Measurements from ENCODE around the gene SLC4A4.
"Not testable (repeated sequence)": the region's sequence is repeated elsewhere in the genome, so short reads cannot be mapped to it uniquely, and the experiment has no call there.

The SLC4A4 gene

DNA sequence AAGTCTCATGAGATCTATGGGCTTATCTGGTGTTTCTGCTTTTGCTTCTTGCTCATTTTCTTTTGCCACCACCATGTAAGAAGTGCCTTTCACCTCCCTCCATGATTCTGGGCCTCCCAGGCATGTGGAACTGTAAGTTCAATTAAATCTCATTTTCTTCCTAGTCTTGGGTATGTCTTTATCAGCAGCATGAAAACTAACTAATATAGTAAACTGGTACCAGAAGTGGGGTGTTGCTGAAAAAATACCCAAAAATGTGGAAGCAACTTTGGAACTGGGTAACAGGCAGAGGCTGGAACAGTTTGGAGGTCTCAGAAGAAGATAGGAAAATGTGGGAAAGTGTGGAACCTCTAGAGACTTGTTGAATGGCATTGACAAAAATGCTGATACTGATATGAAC lies 70.1 kb downstream of the SLC4A4 start:
- DNase-seq (ENCODE audit: low read depth, low spot score): not testable (repeated sequence)

DNA sequence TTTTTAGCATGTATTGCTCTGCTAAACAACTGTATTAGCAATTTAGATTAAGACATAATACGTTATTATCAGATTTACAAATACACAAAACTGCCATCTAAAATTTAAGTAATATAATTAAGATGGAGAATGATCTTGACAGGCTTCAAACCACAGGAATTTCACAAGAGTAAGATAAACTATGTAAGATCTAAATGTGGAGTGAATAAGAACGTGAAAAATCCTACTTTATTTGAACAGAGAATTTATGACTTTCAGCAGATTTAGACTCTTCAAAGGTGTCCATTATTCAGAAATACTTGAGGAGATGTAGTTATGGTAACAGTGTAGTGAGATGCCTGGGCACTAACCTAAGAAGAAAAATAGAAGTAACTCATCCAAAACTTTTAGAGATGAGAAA lies 73.2 kb downstream of the SLC4A4 start:
- DNase-seq (ENCODE audit: low read depth, low spot score): no peak

DNA sequence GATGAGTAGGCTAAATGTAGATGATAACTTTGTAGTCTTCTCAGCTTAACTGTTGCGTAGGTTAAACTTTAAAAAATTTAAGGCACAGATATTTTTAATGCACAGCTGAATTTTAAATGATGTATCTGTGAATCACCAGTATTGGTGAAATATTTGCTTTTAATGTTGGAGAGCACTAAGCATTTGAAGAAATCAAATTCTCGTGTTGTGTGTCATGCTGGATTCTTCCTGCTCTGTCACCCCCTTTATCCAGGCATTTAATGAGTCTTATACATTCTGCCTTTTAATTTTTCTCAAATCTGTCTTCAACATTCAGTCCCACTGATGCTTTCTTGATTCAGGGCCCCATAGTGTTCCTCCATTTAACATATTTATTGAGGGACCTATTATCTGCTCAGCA lies 76.7 kb downstream of the SLC4A4 start:
- DNase-seq (ENCODE audit: low read depth, low spot score): no peak

DNA sequence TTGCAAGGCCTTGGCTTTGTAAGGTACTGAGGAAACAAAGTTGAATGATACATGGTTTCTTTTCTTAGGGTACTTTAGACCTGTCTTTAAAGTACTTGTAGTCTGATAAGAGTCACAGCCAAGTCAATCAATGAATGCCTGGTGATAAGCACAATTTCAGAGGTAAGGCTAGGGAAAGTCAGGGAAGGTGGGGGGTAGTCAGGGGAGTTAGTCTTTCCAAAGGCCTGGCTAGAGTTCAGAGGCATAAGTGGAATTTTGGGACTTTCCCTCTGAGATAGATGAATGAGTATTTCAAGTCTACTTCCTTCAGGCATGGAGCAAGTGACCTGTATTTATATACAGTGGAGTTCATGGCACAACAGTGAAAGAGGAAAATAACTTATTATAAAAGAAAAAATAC lies 78.3 kb downstream of the SLC4A4 start:
- DNase-seq (ENCODE audit: low read depth, low spot score): no peak

DNA sequence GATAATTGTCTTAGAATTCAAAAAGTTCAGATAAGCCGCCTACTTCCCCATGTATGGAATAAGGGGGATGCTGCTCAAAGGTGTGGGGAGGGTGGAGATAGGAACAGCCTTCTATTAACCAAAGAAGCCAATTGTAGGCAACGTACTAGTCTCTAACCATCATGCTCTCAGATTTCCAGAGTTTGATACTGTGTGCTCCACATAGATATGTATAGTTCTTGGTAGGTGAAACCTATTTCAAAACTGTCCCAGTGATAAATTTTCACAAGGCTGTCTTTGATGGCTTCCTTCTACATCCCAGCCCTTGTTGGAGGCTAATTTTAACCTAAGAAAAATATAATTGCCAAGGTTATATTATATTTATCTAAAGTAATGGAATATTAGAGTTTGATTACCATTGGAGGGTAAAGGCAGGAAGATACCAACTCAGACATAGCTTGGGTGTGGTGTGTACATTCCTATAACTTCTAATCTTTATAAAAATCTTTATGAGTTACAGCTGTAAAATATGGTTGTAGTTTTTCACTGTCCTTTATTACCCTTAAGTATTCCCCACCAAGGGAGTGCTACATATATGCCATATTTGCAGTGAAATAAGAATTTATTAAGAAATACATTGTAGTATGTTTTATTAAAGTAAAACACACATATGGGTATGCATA lies 87.7 kb downstream of the SLC4A4 start:
- DNase-seq (ENCODE audit: low read depth, low spot score): no peak

DNA sequence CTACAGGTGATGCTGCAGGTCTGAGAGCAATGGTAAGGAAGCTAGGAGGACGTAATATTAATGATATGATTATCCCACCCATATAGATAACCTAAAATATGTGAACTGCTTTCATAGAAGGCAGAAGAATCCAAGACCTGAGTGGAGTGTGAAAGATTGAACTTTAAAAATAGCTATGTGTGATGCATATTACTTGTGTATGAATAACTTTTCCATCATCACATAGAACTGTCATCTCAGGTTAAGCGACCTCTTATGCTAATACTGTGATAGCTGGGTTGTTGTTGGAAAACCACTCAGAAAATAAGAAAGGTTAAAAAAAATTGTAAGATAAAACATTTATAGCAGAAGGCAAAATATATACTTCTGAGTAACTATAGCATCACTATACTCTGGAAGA lies 90.3 kb downstream of the SLC4A4 start:
- no peak for DNase-seq (ENCODE audit: low read depth, low spot score)

DNA sequence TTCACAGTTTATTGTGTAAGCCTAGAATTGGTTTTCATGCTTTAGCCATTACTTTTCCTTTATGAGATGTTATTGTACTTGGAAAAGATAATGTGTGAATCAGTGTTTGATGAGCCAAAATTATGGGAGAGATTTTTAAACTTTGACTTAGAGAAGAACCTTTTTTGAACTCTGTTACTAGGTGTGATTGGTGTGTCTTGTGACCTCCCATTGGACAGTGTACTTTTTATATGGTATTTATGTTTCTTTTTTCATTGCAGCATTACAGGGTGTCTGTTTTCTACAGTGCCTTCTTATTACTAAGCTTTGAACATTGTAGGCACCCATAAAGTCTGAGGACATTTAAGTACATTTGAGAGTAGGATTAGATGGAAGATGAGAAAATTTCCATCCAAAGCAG lies 91.1 kb downstream of the SLC4A4 start:
- no peak for DNase-seq (ENCODE audit: low read depth, low spot score)

DNA sequence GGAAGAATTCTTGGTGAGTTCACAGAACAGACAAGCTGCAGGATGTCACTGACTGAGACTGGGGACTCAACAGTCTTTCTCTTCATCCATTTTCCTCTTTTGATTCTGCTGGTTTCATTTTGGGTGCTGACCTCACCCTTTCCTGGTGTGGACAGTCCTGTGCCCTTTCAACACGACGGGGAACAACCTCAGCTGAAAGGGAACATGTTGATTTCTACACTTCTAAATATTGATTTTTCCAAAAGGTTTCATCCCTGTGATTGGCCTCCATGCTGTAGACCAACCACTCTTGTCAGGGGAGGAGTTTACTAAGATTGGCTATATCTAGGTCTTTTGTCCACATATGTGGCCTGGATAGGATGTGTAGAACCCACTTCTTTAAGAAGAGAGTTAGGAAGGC lies 91.8 kb downstream of the SLC4A4 start:
- DNase-seq (ENCODE audit: low read depth, low spot score): no peak

DNA sequence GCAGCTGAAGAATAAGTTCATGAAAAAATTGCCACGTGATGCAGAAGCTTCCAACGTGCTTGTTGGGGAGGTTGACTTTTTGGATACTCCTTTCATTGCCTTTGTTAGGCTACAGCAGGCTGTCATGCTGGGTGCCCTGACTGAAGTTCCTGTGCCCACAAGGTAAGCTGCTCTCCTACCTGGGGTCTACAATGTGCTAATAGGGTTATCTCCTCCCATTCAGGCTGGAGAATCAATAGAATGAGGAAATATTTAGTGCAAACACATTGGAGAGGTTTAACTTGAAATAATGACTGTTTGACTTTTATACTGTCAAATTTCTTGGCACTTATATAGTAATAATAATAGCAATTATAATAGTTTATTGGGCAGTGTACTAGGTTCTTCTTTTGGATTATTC lies 101.8 kb downstream of the SLC4A4 start:
- DNase-seq (ENCODE audit: low read depth, low spot score): no peak

DNA sequence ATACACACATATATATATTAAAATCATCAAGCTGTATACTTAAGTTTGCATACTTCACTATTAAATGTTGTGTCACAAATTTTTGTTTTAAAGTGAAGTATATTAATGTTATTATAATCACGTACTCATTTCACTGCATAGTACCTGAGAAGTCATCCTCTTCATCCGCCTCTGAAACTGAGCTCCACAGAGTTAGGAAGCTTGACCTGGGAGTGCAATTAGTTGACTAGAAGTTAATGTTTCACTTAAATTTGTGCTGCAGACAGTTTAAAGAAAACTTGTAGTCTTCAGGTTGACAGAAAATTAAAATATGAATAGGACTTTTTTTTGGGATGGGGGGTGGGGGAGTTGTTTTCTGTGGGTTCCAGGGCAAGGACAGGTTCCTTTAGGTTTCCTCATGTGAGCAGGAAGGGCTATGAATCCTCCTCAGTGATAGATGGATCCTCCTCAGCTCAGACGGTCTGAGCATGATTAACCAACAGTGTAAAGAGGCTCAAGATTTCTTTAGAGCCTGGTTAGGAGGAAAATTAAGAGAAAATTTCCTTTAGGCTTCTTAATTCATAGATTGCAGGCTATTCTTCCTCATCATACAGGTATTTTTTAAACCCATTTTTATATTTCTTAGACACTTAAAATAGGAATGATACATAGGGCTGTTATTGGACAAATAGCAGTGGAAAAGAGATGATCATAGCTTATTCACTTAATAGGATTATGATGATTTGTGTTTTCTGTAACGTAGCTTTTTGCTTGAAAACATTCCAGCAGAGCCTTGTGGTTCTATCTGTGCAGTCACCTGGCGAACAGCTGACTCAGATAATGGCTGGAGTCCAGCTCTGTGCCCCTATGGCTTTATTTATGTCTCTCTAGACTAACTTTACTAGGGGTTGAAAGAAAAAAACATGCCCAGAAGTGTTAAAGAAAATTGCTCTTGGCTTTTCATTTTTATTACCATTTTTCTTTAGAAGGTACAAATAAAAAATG lies 102.7 kb downstream of the SLC4A4 start:
- DNase-seq (ENCODE audit: low read depth, low spot score): no peak

DNA sequence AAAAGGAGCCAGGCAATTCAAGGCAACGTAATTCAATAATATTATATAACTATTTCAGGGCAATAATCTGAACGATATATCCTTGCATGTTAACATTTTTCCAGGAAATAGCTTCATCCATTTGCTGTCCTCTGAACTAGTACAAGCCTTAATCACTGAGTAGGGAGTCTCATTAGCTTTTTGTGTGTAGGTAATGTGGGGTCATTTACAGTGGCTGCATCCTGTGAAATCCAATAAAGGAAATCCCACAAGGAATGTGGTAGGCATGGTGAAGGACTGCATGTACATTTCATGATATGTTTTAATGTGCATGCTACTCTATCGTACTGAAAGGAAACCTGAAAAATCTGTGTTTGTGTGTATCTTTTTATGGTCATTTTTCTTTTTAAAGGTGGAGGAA lies 103.5 kb downstream of the SLC4A4 start:
- no peak for DNase-seq (ENCODE audit: low read depth, low spot score)

DNA sequence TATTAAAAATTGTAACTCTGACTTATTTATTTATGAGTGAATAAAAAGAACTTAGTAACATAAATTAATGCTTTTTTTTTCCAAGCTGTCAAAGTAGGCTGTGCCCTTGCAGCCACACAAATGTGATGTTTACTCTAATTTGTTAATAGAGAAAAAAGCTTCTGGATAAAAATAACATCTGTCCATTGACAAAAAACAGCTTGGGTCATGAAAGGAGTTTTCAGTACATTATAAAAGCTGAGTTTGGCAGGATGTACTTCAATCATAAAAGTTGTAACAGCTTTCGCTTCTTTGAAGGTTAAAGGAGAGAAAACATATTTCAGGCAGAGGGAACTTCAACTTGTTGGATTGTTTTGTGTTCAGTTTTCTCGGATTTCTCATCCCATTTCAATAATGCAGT lies 105.6 kb downstream of the SLC4A4 start:
- no peak for DNase-seq (ENCODE audit: low read depth, low spot score)

DNA sequence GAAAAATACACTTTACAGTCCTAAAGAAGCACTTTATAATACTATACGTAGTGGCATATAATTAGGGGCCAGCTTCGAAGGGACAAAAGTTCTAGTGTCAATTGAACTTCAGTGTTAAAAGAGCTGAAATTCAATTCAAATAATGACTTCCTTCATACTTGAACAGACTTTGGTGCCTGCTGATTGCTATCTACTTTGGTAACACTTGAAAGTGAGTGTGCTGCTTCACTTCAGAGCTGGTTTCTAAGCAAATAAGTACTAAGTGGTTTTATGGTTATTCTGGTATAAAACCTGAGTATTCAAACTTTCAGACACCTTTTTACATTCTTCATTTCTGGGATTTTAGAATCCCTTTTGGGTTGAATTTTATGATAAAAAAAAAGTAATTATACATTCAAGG lies 107.0 kb downstream of the SLC4A4 start:
- no peak for DNase-seq (ENCODE audit: low read depth, low spot score)

DNA sequence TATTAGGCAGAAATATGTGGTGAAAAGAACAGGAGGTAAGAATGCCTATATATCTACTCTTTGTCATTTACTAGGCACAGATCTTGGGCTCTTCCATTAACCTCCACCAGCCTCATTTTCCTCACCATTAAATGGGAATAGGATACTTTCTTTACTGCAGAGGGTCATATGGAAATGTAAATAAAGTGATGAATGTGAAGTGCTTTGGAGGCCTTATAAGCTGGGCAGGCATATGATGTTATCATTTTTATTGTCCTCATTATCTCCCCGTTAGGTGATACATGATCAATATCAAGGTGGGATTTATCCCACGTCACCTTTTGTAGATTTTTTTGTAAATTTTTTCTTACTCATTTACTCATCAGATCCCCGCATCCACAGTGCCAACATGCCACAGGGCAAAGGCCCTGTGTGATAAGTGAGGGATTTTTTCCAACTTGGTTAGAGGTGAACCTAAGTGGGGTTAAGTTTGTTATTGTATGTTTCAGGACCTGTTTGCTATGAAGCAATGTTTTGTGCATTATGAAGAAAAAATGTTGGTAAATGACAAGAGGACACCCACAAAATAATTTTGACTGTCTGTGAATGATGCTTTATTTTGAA lies 107.8 kb downstream of the SLC4A4 start:
- no peak for DNase-seq (ENCODE audit: low read depth, low spot score)

DNA sequence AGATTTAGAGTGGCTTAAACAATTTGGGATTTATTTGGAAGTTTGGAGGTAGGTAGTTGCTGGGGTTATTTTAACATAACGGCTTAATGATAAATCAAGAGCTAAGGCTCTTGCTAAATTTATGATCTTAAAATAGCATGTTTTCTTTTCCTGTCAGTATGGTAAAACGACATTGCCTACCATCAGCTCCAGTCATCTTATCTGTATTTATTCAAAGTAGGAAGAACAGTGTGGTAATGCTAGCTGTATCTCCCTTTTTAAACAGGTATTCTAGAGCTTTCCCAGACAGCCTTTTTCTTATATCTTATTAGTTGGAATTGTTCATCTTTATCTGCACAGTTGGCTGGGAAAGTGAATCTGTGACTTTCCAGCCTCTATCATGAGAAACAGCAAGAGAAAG lies 110.2 kb downstream of the SLC4A4 start:
- DNase-seq (ENCODE audit: low read depth, low spot score): no peak

DNA sequence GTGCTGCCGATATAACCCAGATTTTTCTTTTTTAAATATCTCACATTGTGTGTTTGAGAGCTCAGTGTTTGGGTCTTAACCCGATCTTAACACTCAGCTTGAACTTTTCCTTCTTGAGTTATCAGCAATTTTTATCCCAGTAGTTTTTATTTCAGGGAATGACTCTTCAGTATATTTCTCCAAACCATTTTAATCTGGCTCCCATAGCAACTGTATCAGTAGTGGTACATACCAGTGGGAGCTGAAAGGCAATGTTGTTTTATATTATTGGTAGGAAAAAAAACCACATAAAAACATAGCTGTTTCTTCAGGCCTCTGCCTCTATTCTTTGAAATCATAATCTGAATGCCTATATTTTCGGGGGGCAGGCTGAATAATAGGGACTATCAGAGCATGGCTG lies 111.1 kb downstream of the SLC4A4 start:
- no peak for DNase-seq (ENCODE audit: low read depth, low spot score)

DNA sequence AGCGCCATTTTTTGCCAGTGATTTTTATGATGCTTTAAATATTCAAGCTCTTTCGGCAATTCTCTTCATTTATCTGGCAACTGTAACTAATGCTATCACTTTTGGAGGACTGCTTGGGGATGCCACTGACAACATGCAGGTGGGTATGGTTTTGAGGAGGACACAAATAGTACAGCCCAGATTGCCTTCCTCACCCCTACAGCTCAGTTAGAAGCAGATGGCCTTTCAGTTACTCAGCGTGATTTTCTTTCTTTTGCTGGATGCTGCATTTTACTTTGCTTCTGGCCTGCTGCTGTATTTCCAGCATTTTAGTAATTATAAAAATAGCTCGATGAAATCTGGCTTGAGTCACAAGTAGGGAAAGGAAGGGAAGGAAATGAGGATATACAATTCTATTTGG lies 114.7 kb downstream of the SLC4A4 start:
- no peak for DNase-seq (ENCODE audit: low read depth, low spot score)

DNA sequence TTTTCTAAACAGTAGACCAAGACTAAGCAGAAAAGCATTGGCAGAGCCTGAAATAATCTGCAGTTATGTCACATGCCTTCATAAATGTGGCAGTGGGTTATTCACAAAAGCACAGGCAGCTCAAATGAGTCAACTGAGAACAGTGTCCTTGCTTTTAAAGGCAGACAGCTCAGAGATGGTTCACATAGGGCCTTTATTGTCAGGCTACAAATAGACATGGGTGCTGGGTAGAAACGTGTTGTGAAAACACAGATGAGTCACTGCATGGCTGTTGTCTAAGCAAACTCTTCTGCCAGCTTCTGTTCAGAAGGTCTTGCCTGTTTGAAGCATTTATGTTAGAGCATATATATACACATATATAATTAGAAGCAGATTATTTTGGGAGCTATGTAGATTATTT lies 118.0 kb downstream of the SLC4A4 start:
- DNase-seq (ENCODE audit: low read depth, low spot score): no peak

DNA sequence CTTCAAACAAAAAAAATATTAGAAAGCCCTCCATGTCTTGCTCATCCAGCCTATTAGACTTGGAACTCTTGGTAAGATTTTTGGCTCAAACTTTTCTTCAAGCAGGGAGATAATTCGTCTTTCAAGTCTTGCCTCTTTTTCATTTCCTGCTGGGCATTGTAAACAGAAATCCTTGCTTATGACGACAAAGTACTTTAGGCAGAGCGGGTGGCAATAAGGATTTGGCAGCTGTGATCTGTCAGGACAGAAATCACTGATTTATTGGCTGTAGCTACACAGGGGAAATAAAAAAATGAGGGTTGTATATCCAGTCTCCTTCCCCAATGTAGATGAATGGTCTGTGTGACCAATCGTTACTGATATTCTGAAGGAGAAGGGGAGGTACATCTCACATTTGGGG lies 121.6 kb downstream of the SLC4A4 start:
- no peak for DNase-seq (ENCODE audit: low read depth, low spot score)

DNA sequence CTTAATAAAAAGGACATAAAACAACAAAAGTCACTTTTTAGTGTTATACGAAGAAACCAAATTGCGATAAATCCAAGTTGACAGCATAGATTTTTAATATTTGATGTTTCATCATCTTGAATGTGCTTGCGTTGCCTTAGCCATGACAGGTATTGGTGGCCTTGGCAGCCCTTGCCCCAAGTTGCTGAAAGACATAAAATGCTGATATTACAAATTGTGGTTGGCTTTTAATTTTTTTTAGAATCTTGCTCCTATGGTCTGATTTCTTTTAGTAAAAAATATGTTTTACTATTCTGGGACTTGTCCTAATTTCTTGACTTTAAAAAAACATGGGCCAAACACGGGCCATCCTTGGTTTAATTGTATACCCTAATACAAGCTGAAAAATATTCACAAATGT lies 122.6 kb downstream of the SLC4A4 start:
- DNase-seq (ENCODE audit: low read depth, low spot score): no peak

DNA sequence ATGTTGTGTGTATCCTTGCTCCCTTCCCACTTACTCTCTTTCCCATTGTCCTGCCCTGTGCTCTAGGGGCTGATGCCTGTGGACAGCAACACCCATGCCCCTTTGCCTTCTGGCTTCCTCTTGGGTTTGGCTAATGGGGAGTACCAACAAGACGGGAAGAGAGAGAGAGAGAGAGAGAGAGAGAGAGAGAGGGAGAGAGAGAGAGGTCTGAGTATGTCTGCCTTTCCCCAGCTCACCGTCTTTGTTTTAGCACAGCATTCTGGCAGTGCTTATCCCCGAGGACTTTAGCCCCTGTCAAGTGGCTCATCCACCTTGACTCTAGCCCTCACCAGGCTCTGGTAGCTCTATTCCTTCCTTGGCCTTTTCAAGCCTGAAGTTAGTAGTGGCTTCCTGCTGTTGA lies 128.0 kb downstream of the SLC4A4 start:
- DNase-seq (ENCODE audit: low read depth, low spot score): no peak

DNA sequence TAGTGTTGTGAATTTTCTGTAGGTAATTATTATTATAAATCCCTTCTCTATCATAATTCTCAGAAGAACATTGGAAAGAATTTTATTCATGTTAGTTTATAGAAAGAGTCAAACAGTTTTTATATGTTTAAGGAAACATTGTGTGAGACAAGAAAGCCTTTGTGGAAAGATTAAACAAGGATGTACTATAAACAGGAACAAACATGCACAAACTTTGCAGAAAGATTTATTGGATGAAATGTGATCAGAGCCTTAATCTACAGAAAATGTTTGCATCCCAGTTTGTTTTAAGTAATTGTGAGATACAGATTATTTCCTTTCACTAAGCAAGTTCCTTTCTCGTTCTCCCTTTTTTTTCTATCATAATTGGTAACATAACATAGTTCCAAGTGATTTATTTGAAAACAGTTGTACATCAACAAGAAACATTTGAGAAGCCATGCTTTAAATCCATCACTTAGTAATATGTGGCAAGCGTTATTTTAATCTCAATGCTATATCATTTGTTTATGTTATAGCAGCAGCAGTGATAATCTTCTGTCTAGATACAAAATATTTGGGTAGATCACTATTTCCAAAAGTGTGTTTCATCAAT lies 129.4 kb downstream of the SLC4A4 start:
- DNase-seq (ENCODE audit: low read depth, low spot score): no peak
